Transverse colon (tissue), 4 donors: ENCODE results near the gene ACVR1.

Experiments used
- POLR2AphosphoS5 ChIP-seq, 3 donors: sonication (generic); formaldehyde crosslinking; IDR thresholded peaks; one replicate each; pipeline ENCODE4 v1.6.1; 2016; ENCODE audit warnings: antibody characterized with exemption in 3 of 3
- TF ChIP-seq, protein P1 (sequence below), 5 experiments: fragments of 200-600 bp in 3 of 5; fragments of 450-650 bp in 2 of 5; sonication (generic) in 3 of 5; IDR thresholded peaks; 1 replicate in 2 of 5; 2 replicates in 3 of 5; pipeline ENCODE4 v1.5.1; 2016 to 2017; ENCODE audit warnings: antibody characterized with exemption in 5 of 5, inconsistent platforms in 3 of 5, mild to moderate bottlenecking in 2 of 5, moderate library complexity in 1 of 5

GRCh38 chr2:157830266-157830665 is 45.9 kb downstream of the ACVR1 start:
- TF ChIP-seq, protein P1, sequence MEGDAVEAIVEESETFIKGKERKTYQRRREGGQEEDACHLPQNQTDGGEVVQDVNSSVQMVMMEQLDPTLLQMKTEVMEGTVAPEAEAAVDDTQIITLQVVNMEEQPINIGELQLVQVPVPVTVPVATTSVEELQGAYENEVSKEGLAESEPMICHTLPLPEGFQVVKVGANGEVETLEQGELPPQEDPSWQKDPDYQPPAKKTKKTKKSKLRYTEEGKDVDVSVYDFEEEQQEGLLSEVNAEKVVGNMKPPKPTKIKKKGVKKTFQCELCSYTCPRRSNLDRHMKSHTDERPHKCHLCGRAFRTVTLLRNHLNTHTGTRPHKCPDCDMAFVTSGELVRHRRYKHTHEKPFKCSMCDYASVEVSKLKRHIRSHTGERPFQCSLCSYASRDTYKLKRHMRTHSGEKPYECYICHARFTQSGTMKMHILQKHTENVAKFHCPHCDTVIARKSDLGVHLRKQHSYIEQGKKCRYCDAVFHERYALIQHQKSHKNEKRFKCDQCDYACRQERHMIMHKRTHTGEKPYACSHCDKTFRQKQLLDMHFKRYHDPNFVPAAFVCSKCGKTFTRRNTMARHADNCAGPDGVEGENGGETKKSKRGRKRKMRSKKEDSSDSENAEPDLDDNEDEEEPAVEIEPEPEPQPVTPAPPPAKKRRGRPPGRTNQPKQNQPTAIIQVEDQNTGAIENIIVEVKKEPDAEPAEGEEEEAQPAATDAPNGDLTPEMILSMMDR (IDR thresholded peaks at IDR 0.05): no peak
- TF ChIP-seq POLR2AphosphoS5 (IDR thresholded peaks at IDR 0.05): no peak
